Osteocyte (in vitro differentiated cells): ENCODE measurements around the gene GSTA4. TPM values are rescaled to one million over a fixed set of nuclear protein-coding genes. Genes with fewer than 3 reads are reported as not detected.

Experiments used
- DNase-seq: peaks from one replicate; pipeline ENCODE4 v3.0.0; 2021; ENCODE audit warnings: mixed read lengths; ENCODE audit not compliant: unreplicated experiment; ENCODE audit errors: extremely low spot score
- H3K27ac Mint-ChIP-seq: one replicate; pipeline ENCODE4 v1.8.0; 2021; ENCODE audit warnings: mild to moderate bottlenecking, mixed read lengths; ENCODE audit not compliant: unreplicated experiment
- H3K27me3 Mint-ChIP-seq: one replicate; pipeline ENCODE4 v1.8.0; 2021; ENCODE audit warnings: mixed read lengths; ENCODE audit not compliant: unreplicated experiment
- H3K36me3 Mint-ChIP-seq: one replicate; pipeline ENCODE4 v1.8.0; 2021; ENCODE audit warnings: mixed read lengths; ENCODE audit not compliant: unreplicated experiment
- H3K4me1 Mint-ChIP-seq: one replicate; pipeline ENCODE4 v1.8.0; 2021; ENCODE audit warnings: mixed read lengths; ENCODE audit not compliant: unreplicated experiment
- H3K4me3 Mint-ChIP-seq: one replicate; pipeline ENCODE4 v1.8.0; 2021; ENCODE audit warnings: mild to moderate bottlenecking, moderate library complexity, mixed read lengths; ENCODE audit not compliant: unreplicated experiment
- H3K9me3 Mint-ChIP-seq: one replicate; pipeline ENCODE4 v1.8.0; 2021; ENCODE audit warnings: mixed read lengths; ENCODE audit not compliant: unreplicated experiment
- CTCF ChIP-seq: fragments of 200-600 bp; sonication (generic); IDR thresholded peaks from 2 replicates; pipeline ENCODE4 v1.5.0; 2021; ENCODE audit warnings: antibody characterized with exemption, mild to moderate bottlenecking, moderate library complexity
- total RNA-seq: library from RNA; stranded (reverse); gene quantifications from 2 replicates; pipeline ENCODE4 v1.2.1, GENCODE V29; 2021

The GSTA4 gene
- total RNA-seq, 1 donor from 2014 or later, result 45.3 TPM

GRCh38 chr6:52942221-52942620, 52.9 kb downstream of the GSTA4 start:
- Mint-ChIP-seq H3K4me1 (no peaks in the 10 kb centered on the region), H3K27me3 (peaks cover 17% of the 10 kb centered on the region), H3K4me3 (no peak overlapping the region), H3K9me3 (no peaks in the 10 kb centered on the region), H3K36me3 (no peaks in the 10 kb centered on the region), H3K27ac (no peak overlapping the region)
- no peak for TF ChIP-seq CTCF
- DNase-seq, result no peak

GRCh38 chr6:52937908-52938307, 57.2 kb downstream of the GSTA4 start:
- TF ChIP-seq CTCF, result no peak
- Mint-ChIP-seq H3K36me3 (no peaks in the 10 kb centered on the region), H3K9me3 (no peaks in the 10 kb centered on the region), H3K27me3 (no peaks in the 10 kb centered on the region), H3K4me1 (no peaks in the 10 kb centered on the region), H3K4me3 (no peak overlapping the region), H3K27ac (no peak overlapping the region)
- no peak for DNase-seq

- Mint-ChIP-seq H3K4me3 (no peak overlapping the region), H3K9me3 (no peaks in the 10 kb centered on the region), H3K27ac (no peak overlapping the region), H3K27me3 (no peaks in the 10 kb centered on the region), H3K36me3 (no peaks in the 10 kb centered on the region), H3K4me1 (peaks cover 6% of the 10 kb centered on the region)
- DNase-seq, result no peak
- TF ChIP-seq CTCF, result no peak
These were observed 61.3 kb downstream of the GSTA4 start for GRCh38 chr6:52933778-52934177.

GRCh38 chr6:52931351-52931750, 63.7 kb downstream of the GSTA4 start:
- Mint-ChIP-seq H3K4me3 (no peak overlapping the region), H3K27ac (no peak overlapping the region), H3K27me3 (no peaks in the 10 kb centered on the region), H3K9me3 (no peaks in the 10 kb centered on the region), H3K36me3 (no peaks in the 10 kb centered on the region), H3K4me1 (peaks cover 6% of the 10 kb centered on the region)
- TF ChIP-seq CTCF, result no peak
- DNase-seq, result no peak

- Mint-ChIP-seq H3K9me3 (no peaks in the 10 kb centered on the region), H3K4me1 (peaks cover 6% of the 10 kb centered on the region), H3K36me3 (no peaks in the 10 kb centered on the region), H3K27ac (peak overlapping the region; percentile 13), H3K4me3 (no peak overlapping the region), H3K27me3 (no peaks in the 10 kb centered on the region)
- DNase-seq, result no peak
- no peak for TF ChIP-seq CTCF
These were observed 65.5 kb downstream of the GSTA4 start for GRCh38 chr6:52929321-52930164.

Other genes with a start within 250 kb of the GSTA4 start
- not detected in 2 replicates for gene GSTA2, start 231.8 kb downstream of the GSTA4 start, total RNA-seq
- not detected in 2 replicates for gene GSTA1, start 191.5 kb downstream of the GSTA4 start, total RNA-seq
- gene GSTA5, start 154.5 kb downstream of the GSTA4 start, total RNA-seq, result not detected in 2 replicates
- gene GSTA3, start 85.6 kb downstream of the GSTA4 start, total RNA-seq, result not detected in 2 replicates
- 14.7 and 15.0 TPM in 2 replicates for gene CILK1, start 66.5 kb upstream of the GSTA4 start, total RNA-seq
- gene FBXO9, start 70.1 kb upstream of the GSTA4 start, total RNA-seq, result 74.8 and 79.9 TPM in 2 replicates
- gene GCM1, start 153.6 kb upstream of the GSTA4 start, total RNA-seq, result not detected in 2 replicates